H1 (cell line): ENCODE data around the gene OSBPL9. TPM values are rescaled to one million over a fixed set of nuclear protein-coding genes. Genes with fewer than 3 reads are reported as not detected.

Experiments used
- CTCF ChIA-PET: fragments of 300-600 bp; sonication (Branson Sonifier 250); formaldehyde crosslinking; loops from one replicate; lab custom pipeline; 2021; ENCODE audit not compliant: partially characterized antibody; lab: Charles Lee
- POLR2A ChIA-PET: fragments of 300-600 bp; sonication (Branson Sonifier 250); formaldehyde crosslinking; loops from one replicate; lab custom pipeline; 2021; ENCODE audit warnings: inconsistent platforms; ENCODE audit not compliant: partially characterized antibody; lab: Charles Lee
- DNase-seq, 2 experiments: peaks; one replicate each; pipeline versions ENCODE4 v3.0.0 to v3.0.0-alpha.2; 2010 to 2022; ENCODE audit warnings: low spot score in 2 of 2, low read depth in 1 of 2, mixed read lengths in 1 of 2
- FAIRE-seq: peaks from 2 replicates; lab custom pipeline; 2011; peaks lifted over from hg19 to GRCh38; lab: Jason Lieb, UNC
- H2AFZ ChIP-seq: 2 replicates; pipeline ENCODE4 v1.8.1; 2012; ENCODE audit warnings: low read length, inconsistent platforms
- H2AK5ac ChIP-seq: 2 replicates; pipeline ENCODE4 v1.6.1; 2013; ENCODE audit warnings: low read depth, low read length
- H2BK120ac ChIP-seq: replicated peaks from 2 replicates; pipeline ENCODE3; 2013; ENCODE audit warnings: low read depth, low read length, inconsistent platforms
- H2BK12ac ChIP-seq: 2 replicates; pipeline ENCODE4 v1.6.1; 2013; ENCODE audit warnings: low read depth, low read length
- H2BK15ac ChIP-seq: 2 replicates; pipeline ENCODE4 v1.6.1; 2013; ENCODE audit warnings: low read length
- H2BK20ac ChIP-seq: 2 replicates; pipeline ENCODE4 v1.6.1; 2013; ENCODE audit warnings: low read length
- H2BK5ac ChIP-seq: 2 replicates; pipeline ENCODE4 v1.6.1; 2013; ENCODE audit warnings: low read depth, low read length
- H3K14ac ChIP-seq: 2 replicates; pipeline ENCODE4 v1.6.1; 2013; ENCODE audit warnings: inconsistent platforms; ENCODE audit not compliant: insufficient read length
- H3K18ac ChIP-seq: 2 replicates; pipeline ENCODE4 v1.6.1; 2013; ENCODE audit warnings: low read length; ENCODE audit errors: extremely low read depth
- H3K23ac ChIP-seq: 2 replicates; pipeline ENCODE4 v1.6.1; 2013; ENCODE audit warnings: inconsistent platforms; ENCODE audit not compliant: insufficient read length
- H3K23me2 ChIP-seq: 2 replicates; pipeline ENCODE4 v1.6.1; 2013; ENCODE audit warnings: low read depth, low read length
- H3K27ac ChIP-seq: 2 replicates; pipeline ENCODE4 v1.6.1; 2011; ENCODE audit warnings: low read depth, low read length, inconsistent platforms
- H3K27me3 ChIP-seq, 4 experiments: replicated peaks in 1 of 4; 1 replicate in 1 of 4; 2 replicates in 3 of 4; pipeline versions ENCODE4 v1.6.1 to v1.8.1; 2011 to 2013; ENCODE audit warnings: low read length in 3 of 4, mild to moderate bottlenecking in 3 of 4, inconsistent platforms in 2 of 4, mixed read lengths in 2 of 4, moderate library complexity in 1 of 4; ENCODE audit not compliant: control insufficient read depth in 3 of 4, insufficient read depth in 3 of 4; ENCODE audit errors: extremely low read depth in 1 of 4
- H3K36me3 ChIP-seq, 4 experiments: 2 replicates each; pipeline versions ENCODE4 v1.6.1 to v1.8.1; 2011 to 2013; ENCODE audit warnings: mild to moderate bottlenecking in 4 of 4, low read length in 3 of 4, moderate library complexity in 2 of 4, control low read depth in 1 of 4, inconsistent platforms in 1 of 4; ENCODE audit not compliant: insufficient read depth in 4 of 4, control insufficient read depth in 2 of 4
- H3K4ac ChIP-seq: replicated peaks from 2 replicates; pipeline ENCODE3; 2013; ENCODE audit warnings: low read length, low read depth, mixed read lengths, inconsistent platforms; ENCODE audit not compliant: insufficient read length
- H3K4me1 ChIP-seq, 4 experiments: replicated peaks in 1 of 4; 1 replicate in 1 of 4; 2 replicates in 3 of 4; pipeline versions ENCODE4 v1.6.1 to v1.8.1; 2011 to 2013; ENCODE audit warnings: low read length in 3 of 4, inconsistent platforms in 2 of 4, mixed read lengths in 1 of 4; ENCODE audit not compliant: insufficient read depth in 4 of 4, control insufficient read depth in 3 of 4
- H3K4me2 ChIP-seq, 2 experiments: 2 replicates each; pipeline versions ENCODE4 v1.6.1 to v1.8.1; 2011 to 2013; ENCODE audit warnings: low read depth in 2 of 2, low read length in 2 of 2, control low read depth in 1 of 2, inconsistent platforms in 1 of 2, mild to moderate bottlenecking in 1 of 2; ENCODE audit not compliant: insufficient read depth in 1 of 2
- H3K4me3 ChIP-seq, 4 experiments: fragments of 200-600, 300-600 bp in 1 of 4; sonication (generic), shearing (Covaris generic), sonication (Bioruptor Twin) in 1 of 4; 2 replicates each; pipeline versions ENCODE4 v1.5.1 to v1.8.1; 2011 to 2016; ENCODE audit warnings: low read length in 4 of 4, low read depth in 3 of 4, control low read depth in 2 of 4, inconsistent platforms in 2 of 4, mild to moderate bottlenecking in 2 of 4, mixed read lengths in 1 of 4, moderate library complexity in 1 of 4; ENCODE audit not compliant: insufficient read depth in 2 of 4; ENCODE audit errors: extremely low read depth in 1 of 4
- H3K56ac ChIP-seq: replicated peaks from 2 replicates; pipeline ENCODE3; 2013; ENCODE audit warnings: low read depth, mild to moderate bottlenecking, mixed read lengths, low read length, inconsistent platforms; ENCODE audit not compliant: insufficient read length
- H3K79me1 ChIP-seq: 2 replicates; pipeline ENCODE4 v1.6.1; 2013; ENCODE audit warnings: low read depth, low read length, control low read depth
- H3K79me2 ChIP-seq, 2 experiments: 2 replicates each; pipeline versions ENCODE4 v1.6.1 to v1.8.1; 2012 to 2013; ENCODE audit warnings: low read length in 2 of 2, mild to moderate bottlenecking in 2 of 2, inconsistent platforms in 1 of 2; ENCODE audit not compliant: insufficient read depth in 2 of 2, control insufficient read depth in 1 of 2
- H3K9ac ChIP-seq, 4 experiments: replicated peaks in 1 of 4; 1 replicate in 1 of 4; 2 replicates in 3 of 4; pipeline versions ENCODE4 v1.6.1 to v1.8.1; 2011 to 2013; ENCODE audit warnings: low read depth in 3 of 4, low read length in 3 of 4, control low read depth in 2 of 4, mild to moderate bottlenecking in 2 of 4, moderate library complexity in 2 of 4, inconsistent platforms in 1 of 4; ENCODE audit errors: extremely low read depth in 1 of 4
- H3K9me3 ChIP-seq, 2 experiments: 2 replicates each; pipeline versions ENCODE4 v1.6.1 to v1.8.1; 2012 to 2013; ENCODE audit warnings: mild to moderate bottlenecking in 2 of 2, moderate library complexity in 2 of 2, control low read depth in 1 of 2, inconsistent platforms in 1 of 2, low read depth in 1 of 2, low read length in 1 of 2, mixed read lengths in 1 of 2; ENCODE audit not compliant: insufficient read depth in 2 of 2
- H4K20me1 ChIP-seq, 2 experiments: replicated peaks in 1 of 2; 2 replicates each; pipeline versions ENCODE3 to v1.8.1; 2011 to 2013; ENCODE audit warnings: inconsistent platforms in 2 of 2, low read length in 2 of 2, mild to moderate bottlenecking in 1 of 2; ENCODE audit not compliant: insufficient read depth in 2 of 2, control insufficient read depth in 1 of 2
- H4K5ac ChIP-seq: 2 replicates; pipeline ENCODE4 v1.6.1; 2013; ENCODE audit warnings: low read length, low read depth, mixed read lengths, inconsistent platforms; ENCODE audit not compliant: insufficient read length
- H4K8ac ChIP-seq: 2 replicates; pipeline ENCODE4 v1.8.0; 2013; ENCODE audit warnings: mild to moderate bottlenecking, moderate library complexity, low read length, inconsistent platforms; ENCODE audit not compliant: insufficient read depth; ENCODE audit errors: extremely low read depth
- H4K91ac ChIP-seq: replicated peaks from 2 replicates; pipeline ENCODE3; 2013; ENCODE audit warnings: low read length, mixed read lengths, inconsistent platforms; ENCODE audit not compliant: insufficient read length
- BCL11A ChIP-seq, 2 experiments: IDR thresholded peaks; one replicate each; pipeline ENCODE4 v1.6.1; 2011; ENCODE audit warnings: low read depth in 2 of 2, low read length in 2 of 2, mild to moderate bottlenecking in 2 of 2
- CHD2 ChIP-seq: IDR thresholded peaks from 2 replicates; pipeline ENCODE4 v1.6.1; 2012; ENCODE audit warnings: low read length, improper control_type of control experiment
- EZH2 ChIP-seq: fragments of 200-600 bp; sonication (generic); IDR thresholded peaks from 2 replicates; pipeline ENCODE4 v1.7.1; 2012; ENCODE audit warnings: low read depth, mild to moderate bottlenecking, moderate library complexity, low read length, inconsistent platforms; ENCODE audit not compliant: severe bottlenecking
- NANOG ChIP-seq: IDR thresholded peaks from 2 replicates; pipeline ENCODE4 v1.6.1; 2011; ENCODE audit warnings: low read length, low read depth, mild to moderate bottlenecking, inconsistent platforms; ENCODE audit not compliant: insufficient read depth, poor library complexity, severe bottlenecking
- PHF8 ChIP-seq: fragments of 200-600 bp; sonication (generic); conservative IDR thresholded peaks from 2 replicates; pipeline ENCODE4 v1.7.1; 2012; ENCODE audit warnings: low read depth, mild to moderate bottlenecking, inconsistent platforms, low read length, moderate library complexity
- SP2 ChIP-seq: IDR thresholded peaks from 2 replicates; pipeline ENCODE4 v1.6.1; 2012; ENCODE audit warnings: mild to moderate bottlenecking, low read length, inconsistent platforms
- SP4 ChIP-seq: IDR thresholded peaks from 2 replicates; pipeline ENCODE4 v1.6.1; 2012; ENCODE audit warnings: low read length, inconsistent platforms
- TAF7 ChIP-seq: optimal IDR thresholded peaks from 2 replicates; pipeline ENCODE3; 2011; ENCODE audit warnings: low read depth, mild to moderate bottlenecking, inconsistent platforms, low read length, moderate library complexity, borderline replicate concordance
- YY1 ChIP-seq: IDR thresholded peaks from 2 replicates; pipeline ENCODE4 v1.6.1; 2011; ENCODE audit warnings: low read depth, mild to moderate bottlenecking, low read length
- WGBS, 2 experiments: shearing (Covaris generic) in 1 of 2; methylation state at CpG; one replicate each; pipeline versions ENCODE4 v1.1.6 to v1.1.7; 2013 to 2015; ENCODE audit warnings: low lambda C conversion rate in 2 of 2, mixed read lengths in 2 of 2, inconsistent platforms in 1 of 2, low coverage in 1 of 2, missing lambda C conversion rate in 1 of 2; ENCODE audit not compliant: insufficient replicate concordance in 2 of 2, insufficient coverage in 1 of 2, insufficient read length in 1 of 2; ENCODE audit errors: extremely low coverage in 1 of 2, missing lambda C conversion rate in 1 of 2; 5-methylcytosine and 5-hydroxymethylcytosine counted together
- polyA plus RNA-seq, 7 experiments: library from polyadenylated mRNA; depleted of rRNA in 3 of 7; stranded (reverse) in 5 of 7; unstranded in 2 of 7; fragments of >200 nt in 5 of 7; fragments of 200-250 nt in 2 of 7; gene quantifications; 1 replicate in 5 of 7; 2 replicates in 1 of 7; 4 replicates in 1 of 7; pipeline versions ENCODE4 v1.2.1 to v1.2.3, GENCODE V29; 2011 to 2013; ENCODE audit warnings: missing spikeins in 2 of 7, mixed read lengths in 2 of 7
- total RNA-seq: library from RNA; stranded (reverse); fragmentation: NEBNext Ultra II Directional; extraction: Animal tissue kit (Norgen Biotek cat#: 25700); gene quantifications from 2 replicates; pipeline ENCODE4 v1.2.1, GENCODE V29; 2021
- TF ChIP-seq, protein P1 (sequence below): IDR thresholded peaks from 2 replicates; pipeline ENCODE4 v1.6.1; 2012; ENCODE audit warnings: inconsistent platforms
- TF ChIP-seq, protein P2 (sequence below): IDR thresholded peaks from 2 replicates; pipeline ENCODE4 v1.6.1; 2011; ENCODE audit warnings: low read depth, mild to moderate bottlenecking, low read length; ENCODE audit not compliant: insufficient read depth

OSBPL9 gene
- total and polyA plus RNA-seq, 2 of the 8 experiments (the other 6 are each of a cell fraction or from before 2014, with no cell fraction given): 58.2 to 71.6 TPM

DNA sequence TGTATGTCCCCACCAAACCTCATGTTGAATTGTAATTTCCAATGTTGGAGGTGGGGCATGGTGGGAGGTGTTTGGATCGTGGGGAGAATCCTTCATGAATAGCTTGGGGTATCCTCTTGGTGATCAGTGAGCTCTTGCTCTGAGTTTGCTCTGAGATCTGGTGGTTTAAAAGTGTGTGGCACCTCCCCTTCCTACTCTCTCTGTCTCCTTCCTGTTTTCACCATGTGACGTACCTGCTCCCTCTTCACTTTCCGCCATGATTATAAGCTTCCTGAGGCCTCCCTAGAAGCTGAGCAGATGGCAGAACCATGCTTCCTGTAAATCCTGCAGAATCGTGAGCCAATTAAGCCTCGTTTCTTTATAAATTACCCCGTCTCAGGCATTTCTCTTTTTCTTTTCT lies 40.0 kb upstream of the OSBPL9 start:
- no peaks in the 10 kb centered on the region for H3K79me2 ChIP-seq
- H4K5ac ChIP-seq: no peak overlapping the region
- no peak overlapping the region for H2BK12ac ChIP-seq
- no peak overlapping the region for H3K18ac ChIP-seq
- no peaks in the 10 kb centered on the region for H3K23me2 ChIP-seq
- no peak overlapping the region for H3K27ac ChIP-seq
- no peaks in the 10 kb centered on the region for H3K9me3 ChIP-seq
- 87% methylated on average over 3 of the region's 6 CpGs; no CpG with 5 or more reads in 1 of the 2 experiments for WGBS, 2 experiments
- no peak overlapping the region for H3K23ac ChIP-seq
- no peaks in the 10 kb centered on the region for H3K79me1 ChIP-seq
- H2BK20ac ChIP-seq: no peak overlapping the region
- POLR2A ChIA-PET: no interaction called here
- CTCF ChIA-PET: no interaction called here
- H2AFZ ChIP-seq: no peak overlapping the region
- TF ChIP-seq NANOG (no peak), YY1 (no peak), BCL11A (IDR thresholded peaks at IDR 0.05; ENCODE audit: low read depth in 2 of 2, low read length in 2 of 2) (no peak), SP4 (no peak), CHD2 (no peak), TAF7 (no peak), SP2 (no peak), PHF8 (no peak), EZH2 (no peak)
- TF ChIP-seq, protein P1, sequence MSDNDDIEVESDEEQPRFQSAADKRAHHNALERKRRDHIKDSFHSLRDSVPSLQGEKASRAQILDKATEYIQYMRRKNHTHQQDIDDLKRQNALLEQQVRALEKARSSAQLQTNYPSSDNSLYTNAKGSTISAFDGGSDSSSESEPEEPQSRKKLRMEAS: no peak
- TF ChIP-seq, protein P2, sequence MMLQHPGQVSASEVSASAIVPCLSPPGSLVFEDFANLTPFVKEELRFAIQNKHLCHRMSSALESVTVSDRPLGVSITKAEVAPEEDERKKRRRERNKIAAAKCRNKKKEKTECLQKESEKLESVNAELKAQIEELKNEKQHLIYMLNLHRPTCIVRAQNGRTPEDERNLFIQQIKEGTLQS: no peak
- no peak overlapping the region for H2BK5ac ChIP-seq
- no peaks in the 10 kb centered on the region for H3K27me3 ChIP-seq
- H3K4me2 ChIP-seq: no peak overlapping the region
- H4K8ac ChIP-seq: no peak overlapping the region
- H3K36me3 ChIP-seq: no peaks in the 10 kb centered on the region
- no peak overlapping the region for H4K91ac ChIP-seq
- no peak overlapping the region for H3K56ac ChIP-seq
- no peaks in the 10 kb centered on the region for H3K4me1 ChIP-seq
- H3K4me3 ChIP-seq: no peak overlapping the region
- DNase-seq (no peak), FAIRE-seq (no peak)
- H2BK15ac ChIP-seq: no peak overlapping the region
- no peak overlapping the region for H3K14ac ChIP-seq
- H2BK120ac ChIP-seq: no peak overlapping the region
- H3K4ac ChIP-seq: no peak overlapping the region
- no peak overlapping the region for H3K9ac ChIP-seq
- H4K20me1 ChIP-seq: no peaks in the 10 kb centered on the region
- H2AK5ac ChIP-seq: no peak overlapping the region
